Stimulated activated CD4-positive, alpha-beta T cell treated with anti-CD3 and anti-CD28 coated beads, Interleukin-2, amount 100 ng/mL, for 24 hours (primary cell): ENCODE measurements around the gene VSX2.

ENCODE experiments used
- DNase-seq, 2 donors: peaks; one replicate each; pipeline ENCODE4 v3.0.0-alpha.2; 2020

Gene VSX2

DNA sequence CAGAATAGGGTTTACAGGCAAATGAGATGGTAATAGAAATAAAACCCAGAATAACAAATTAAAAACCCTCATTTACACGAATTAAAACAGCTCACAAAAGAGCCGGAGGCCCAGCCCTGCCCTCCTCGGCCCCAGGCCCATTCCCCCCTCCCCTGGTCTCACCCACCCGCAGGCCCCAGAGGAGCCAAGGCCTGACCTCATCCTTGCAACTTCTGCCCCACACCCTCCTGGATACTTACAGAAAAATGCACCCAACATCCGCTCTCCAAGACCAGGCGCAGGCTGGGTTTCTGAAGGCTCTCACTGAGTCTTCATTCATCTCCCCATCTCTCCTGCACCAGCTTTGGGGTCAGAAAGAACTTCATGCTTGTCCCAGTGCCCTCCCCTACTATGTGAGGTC lies 16.2 kb upstream of the VSX2 start:
- DNase-seq = no peak

DNA sequence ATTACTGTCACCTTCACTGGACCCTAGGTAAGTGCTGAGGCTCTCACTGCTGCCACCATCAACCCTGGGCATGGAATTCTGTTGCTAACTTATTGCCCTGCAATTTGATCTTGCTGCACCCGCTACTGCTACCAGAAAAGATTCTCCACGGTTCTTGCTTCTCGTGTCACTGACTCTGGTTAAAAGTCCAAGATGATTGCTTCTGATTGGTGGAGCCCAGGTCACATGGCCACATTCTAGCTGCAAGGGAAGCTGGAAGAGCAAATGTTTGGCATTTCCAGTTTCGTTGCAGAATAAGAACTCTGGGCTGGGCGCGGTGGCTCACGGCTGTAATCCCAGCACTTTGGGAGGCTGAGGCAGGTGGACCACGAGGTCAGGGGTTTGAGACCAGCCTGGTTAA lies 7.5 kb upstream of the VSX2 start:
- DNase-seq = no peak

DNA sequence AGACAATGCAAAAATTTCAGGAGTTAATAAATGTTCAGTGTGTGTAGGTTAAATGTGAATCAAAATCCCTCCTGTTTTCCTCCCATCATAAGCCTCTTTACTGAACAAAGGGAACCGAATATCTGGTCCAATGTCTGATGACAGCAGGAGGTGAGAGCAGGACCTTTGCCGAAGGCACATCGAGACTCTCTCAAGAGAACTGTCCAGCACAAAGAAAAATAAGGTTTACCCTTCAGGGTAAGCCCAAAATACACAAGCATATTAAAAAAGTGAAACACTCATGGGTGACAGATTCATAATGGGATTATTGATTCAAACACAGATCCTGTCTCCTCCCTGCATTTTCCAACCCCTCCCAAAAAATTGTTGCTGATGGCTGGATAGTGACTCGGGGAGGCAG lies 4.2 kb upstream of the VSX2 start:
- DNase-seq = no peak

DNA sequence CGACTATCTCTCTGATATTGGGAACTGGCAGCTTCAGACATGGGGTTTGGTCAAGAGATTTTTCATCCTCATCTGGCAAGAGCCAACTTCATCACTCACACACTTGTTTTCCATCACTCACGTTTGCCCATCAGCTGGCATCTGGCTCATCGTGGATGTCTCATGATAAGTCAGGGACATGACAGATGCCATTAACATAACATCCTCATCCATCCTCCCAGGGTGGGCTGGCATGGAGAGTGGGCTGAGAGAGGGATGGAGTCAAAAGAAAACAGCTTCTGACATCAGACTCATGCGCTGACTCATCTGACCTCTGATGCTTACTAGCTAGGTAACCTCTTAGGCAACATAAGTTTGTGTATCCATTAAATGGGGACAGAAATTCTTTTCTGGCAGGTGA lies 1.8 kb upstream of the VSX2 start:
- DNase-seq = no peak

DNA sequence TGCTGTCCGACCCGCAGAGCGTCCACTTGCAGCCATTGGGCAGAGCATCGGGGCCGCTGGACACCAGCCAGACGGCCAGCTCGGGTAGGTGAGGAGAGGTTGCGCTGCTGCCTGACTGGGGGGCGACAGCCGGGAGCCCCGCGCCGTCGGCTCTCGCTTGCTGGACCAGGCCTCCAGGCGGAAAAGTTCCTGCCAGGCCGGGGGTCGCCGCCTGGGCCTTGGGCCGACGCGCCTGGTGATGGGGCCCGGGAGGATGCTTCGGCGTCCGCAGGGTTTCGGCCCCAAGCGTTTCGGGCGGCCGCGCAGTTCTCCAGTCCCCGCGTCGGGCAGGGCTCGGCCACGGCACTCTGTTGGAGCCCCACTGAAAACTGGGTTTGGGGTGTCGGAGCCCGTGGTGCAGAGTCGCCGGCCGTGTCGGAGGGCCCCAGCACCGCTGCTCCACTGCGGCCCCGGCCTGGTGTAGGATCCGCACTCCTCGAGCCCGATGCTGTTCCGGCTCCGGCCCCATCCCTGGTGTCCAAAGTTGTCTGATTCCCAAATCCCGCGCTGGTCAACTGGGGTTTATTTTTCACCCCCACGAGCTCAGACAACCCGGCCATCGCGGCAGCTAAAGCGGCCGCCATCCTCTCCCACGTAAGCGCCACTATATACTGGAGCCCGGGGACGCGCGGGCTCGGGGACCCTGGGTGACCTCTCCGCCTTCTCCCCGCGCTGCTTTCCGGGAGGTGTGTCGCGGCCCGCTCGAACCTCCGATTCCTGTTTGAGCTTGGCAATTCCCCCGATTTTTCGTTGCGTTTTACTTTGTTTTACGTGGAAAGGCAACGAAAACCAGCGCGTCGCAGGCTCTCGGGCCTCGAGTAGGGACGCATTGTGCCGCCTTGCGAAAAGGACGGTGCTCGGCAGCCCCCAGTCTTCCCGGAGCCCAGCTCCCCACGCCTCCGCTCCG lies 872 bp downstream of the VSX2 start:
- peak in 1 of 2 donors; percentile 16 for DNase-seq

DNA sequence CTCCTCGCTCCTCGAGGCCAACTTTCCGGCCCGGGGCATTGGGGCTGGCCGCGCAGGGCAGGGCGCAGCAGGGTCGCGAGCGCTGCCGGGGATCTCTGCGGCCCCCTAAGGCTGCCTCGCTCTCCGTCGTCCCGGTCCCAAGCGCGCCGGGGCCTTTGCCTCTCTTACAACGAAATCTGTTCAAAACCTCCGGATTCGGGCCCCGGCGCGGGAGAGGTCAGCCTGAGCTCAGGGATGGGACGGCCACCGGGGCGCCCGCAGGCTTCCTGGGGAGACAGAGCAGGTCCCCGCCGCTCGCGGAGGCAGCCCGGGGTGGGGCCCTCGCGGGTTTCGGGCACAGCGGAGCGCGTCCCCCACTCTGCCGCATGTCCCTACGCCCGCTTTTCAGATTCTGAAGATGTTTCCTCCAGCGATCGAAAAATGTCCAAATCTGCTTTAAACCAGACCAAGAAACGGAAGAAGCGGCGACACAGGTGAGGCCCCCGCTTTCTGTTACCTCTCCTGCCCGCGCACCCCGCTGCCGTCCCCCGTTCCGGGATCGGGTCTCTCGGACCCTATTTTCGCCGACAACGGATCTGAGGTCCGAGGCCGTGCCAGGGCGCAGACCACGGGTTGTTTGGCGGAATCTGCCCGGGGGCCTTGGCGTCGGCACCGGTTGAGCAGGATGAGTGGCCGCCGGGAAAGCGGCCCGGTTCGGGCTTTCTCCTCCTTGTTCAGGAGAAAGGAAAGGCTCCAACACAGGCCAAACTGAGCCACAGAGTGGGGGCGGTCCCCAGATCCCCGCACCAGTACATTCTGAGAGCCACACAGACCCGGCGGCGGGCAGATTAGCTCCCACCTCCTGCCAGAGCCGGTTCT lies 1.8 kb downstream of the VSX2 start:
- DNase-seq = peak in 1 of 2 donors; percentile 24

DNA sequence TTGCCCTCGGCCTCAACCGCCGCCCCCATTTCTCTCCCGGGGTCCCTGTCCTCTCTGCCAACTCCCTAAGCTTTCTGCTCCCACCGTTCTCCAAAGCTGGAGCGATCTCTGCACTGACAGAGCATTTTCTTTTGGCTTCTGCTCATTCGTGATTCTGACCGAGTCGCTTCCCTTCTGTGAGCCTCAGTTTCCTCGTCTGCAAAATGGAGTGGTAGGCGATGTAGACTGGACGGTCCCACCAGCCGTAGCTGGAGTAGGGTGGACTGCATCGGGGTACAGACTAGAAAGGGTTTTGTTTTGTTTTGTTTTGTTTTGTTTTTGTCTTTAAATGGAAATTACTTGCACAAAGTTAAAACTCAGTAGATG lies 2.4 kb downstream of the VSX2 start:
- no peak for DNase-seq

DNA sequence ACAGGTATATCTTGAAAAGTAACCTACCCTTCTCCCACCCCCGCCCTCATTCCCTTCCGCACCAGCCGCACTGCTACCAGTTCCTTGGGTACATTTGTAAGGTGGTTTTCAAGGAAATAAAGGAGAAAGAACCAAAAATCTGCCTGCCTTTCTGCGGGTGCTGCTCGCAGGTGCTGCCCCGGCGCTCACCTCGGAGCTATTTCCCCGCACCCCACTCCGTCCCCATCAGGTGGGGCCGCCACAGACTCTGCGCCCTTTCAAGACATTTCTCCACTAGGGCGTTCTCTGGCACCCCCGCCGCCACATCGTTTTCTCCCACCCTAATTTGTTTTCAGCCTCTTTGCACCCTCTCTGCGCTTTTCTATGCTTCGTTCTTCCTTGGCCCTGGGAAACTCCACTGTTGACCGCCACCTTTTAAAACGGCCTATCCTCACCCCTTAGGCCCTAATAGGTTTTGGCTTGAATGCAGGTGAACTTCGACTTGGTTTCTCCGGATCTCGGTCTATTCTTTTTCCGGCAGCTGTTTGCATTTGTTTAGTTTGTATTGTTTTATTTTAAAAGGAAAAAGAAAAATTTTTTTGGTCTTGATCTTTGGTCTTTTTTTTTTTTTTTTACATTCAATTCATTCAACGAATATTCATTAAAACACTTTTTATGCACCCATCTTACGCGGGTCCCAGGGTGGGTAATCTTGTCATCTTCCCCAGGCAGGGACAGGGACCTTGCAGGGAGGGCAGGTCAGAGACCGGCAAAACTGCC lies 3.0 kb downstream of the VSX2 start:
- DNase-seq = no peak

DNA sequence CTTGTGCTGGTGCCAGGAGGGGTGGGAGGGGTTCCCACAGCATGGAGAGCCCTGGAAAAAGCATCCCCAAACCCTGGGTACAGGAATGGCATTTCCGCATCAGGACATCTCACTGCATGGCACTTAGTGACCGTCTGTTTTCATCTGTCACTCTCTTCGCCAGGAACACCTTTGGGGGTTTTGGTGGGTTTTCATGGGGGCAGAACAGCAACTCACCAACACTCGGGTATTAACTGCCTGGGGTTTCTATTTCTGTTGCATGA lies 3.5 kb downstream of the VSX2 start:
- DNase-seq = no peak

DNA sequence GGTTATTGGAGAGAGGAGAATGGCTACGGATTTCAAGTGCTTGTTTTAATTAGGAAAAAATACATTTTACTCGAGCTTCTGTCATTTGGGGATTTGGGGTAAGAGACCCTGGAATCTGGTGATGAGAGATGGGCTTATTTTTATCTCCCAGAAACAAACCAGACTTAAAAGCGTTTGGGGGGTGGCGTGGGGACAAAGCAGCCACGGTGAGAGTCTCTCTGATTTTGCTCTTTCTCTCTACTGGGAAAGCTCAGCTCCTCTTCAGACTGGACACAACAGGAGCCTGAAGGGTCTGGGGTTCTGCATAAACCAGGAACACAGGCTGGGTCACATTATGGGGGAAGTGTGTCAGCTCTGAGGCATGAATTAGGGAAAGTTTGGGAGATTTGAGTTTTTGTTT lies 3.8 kb downstream of the VSX2 start:
- DNase-seq = no peak

DNA sequence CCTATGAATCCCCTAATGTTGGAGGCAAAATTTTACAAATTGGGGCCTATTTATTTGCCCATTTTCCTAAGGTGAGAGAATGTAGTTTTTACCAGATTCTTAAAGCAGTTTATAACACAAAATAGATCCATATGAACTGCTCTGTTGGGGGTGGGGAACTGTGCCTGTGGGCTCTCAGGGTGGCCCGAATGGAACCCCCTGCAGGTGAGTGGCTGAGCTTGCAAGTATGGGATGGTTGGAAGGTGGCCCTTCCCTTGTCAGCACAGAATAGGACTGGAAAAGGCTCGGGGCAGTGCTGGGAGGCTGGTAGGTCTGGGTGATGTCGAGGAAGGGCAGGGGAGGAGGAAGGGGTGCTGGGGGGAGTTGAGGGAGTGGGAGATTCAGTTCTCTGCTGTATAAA lies 4.9 kb downstream of the VSX2 start:
- no peak for DNase-seq

DNA sequence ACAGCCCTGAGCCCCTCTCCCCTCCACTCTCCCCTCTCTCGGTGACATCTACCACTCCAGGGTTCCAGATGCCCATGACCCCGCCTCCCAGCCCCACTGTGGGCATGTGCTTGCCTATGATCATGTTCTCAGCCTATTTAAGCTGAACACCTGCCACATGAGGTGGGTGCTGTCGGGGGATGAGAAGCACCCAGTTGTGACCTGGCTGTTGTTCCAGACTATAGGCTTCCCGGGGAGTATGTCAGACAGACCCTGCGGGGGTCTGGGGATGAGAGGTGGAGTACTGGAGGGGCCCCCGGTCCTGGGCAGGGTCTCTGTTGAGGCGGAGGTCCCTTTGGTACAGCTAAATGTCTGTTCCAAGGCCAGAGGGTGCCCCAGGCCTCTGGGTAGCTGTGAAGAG lies 6.0 kb downstream of the VSX2 start:
- no peak for DNase-seq

DNA sequence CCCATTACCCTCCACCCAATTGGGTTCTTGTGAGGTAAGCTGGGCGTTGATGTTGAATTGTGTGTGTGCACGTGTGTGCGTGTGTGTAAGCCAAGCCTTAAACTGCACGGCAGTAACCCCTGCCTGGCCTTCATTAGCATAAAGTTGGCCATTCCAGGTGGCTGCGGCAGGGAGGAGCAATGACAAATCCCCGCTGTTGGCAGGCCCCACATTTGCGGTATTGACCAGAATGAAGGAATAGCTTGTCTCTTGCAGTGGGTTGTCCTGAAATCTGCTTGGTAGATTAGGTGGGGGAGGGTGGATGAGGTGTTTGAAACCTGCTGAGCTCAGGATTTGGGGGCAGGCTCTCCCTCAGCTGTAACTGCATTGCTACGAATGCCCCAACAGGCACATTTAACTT lies 7.3 kb downstream of the VSX2 start:
- DNase-seq = no peak

DNA sequence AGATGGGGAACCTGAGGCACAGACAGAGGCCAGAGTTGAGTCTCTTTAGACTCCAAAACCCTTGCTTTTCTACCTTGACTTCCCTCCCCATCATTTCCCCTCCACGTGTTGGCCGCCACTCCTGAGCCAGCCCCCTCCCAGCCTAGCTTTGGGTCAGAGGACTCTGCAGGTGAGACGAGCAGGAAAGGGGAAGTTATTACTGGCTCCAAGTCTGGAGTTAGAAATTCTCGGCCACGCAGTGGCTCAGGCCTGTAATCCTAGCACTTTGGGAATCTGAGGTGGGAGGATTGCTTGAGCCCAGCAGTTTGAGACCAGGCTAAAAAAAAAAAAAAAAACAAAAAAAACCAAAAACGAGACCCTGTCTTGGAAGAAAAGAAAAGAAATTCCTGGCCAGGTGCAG lies 8.8 kb downstream of the VSX2 start:
- no peak for DNase-seq

DNA sequence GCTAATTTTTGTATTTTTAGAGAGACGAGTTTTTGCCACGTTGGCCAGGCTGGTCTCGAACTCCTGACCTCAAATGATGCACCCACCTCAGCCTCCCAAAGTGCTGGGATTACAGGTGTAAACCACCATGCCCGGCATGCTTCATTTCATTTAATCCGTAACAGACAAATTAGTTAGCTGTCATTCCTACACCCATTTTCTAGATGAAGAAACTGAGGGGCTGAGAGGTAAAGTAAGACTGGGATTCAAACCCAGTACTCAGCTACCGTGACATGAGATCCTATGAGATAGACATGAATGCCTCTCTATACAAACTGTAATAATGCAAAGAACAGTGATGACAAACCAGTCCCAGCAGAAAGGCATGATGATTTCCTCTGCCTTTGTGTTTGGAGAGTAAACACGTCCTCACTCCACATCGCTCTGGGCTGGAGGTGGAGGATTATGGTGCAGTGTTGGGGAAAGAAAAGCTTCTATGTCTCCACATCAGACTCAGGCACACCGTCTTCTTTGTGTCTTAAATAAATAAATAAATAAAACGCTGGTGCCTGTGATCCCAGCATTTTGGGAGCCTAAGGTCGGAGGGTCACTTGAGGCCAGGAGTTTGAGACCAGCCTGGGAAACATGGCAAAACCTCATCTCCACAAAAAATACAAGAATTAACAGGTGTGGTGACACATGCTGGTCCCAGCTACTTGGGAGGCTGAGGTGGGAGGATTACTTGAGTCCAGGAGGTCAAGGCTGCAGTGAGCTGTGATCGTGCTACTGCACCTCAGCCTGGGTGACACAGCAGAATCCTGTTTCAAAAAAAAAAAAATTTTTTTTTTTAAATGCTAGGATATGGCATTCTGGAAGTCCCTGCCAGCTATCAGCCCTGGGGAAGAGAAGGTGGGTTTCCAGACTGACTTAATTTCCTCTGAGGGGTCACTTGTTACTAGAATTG lies 10.5 kb downstream of the VSX2 start:
- DNase-seq = no peak

DNA sequence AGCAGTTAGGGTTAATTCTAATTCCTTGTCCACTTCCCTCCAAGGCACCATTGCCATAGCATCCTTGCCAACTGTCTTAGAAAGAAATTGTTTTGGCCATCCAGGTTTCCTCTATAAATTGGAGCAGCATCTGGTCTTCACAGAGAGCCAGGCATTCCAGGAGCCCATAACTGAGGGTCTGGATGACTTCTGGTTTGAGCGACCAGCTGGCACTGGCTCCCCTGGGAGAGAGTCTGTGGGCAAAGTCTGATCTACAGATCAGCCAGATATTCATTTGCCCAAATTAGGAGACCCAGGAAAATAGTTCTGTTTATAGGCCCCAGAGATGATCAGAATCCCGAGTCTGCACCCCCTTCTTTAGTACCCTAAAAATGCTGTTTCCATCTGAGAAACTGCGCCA lies 16.0 kb downstream of the VSX2 start:
- no peak for DNase-seq

DNA sequence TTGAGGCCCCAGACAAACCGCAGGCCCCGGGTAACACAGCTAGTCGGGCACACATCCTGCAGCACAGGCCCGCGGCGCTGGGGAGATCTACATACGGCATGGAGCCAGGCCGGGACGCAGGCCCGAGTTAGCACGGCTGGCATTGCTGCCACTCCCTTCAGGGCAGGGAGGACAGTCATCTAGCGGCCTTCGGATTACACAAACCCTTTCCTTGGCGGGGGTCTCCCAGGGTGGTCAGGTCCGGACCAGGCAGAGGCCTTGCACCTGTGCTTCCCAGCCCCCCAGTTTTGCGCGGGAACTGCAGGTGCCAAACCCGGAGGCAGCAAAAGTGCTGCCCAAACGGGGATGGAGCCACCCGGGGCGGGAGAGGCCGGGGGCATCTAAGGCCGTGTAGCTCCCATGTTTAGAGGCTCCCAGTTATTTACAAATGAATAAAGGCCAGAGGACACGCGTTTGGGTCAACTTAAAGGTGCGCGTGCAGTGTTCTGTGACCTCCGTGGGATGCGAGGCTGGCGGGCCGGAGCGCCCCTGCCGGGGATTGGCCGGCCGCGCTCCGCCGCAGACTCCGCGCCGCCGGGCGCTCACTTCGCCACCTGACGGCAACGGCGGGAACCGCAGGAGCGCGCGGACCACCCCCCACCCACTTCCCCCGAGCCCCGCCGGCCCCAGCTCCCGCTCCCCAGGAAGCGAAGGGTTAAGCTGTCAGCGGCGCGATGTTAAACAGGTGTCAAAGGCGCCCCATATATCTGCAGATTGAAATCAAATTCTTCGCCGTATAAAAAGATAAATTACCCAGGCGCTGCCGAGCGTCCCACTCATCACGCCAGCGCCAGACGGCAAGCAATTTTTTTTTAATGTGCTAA lies 18.1 kb downstream of the VSX2 start:
- DNase-seq = peak; percentile 71 to 73

DNA sequence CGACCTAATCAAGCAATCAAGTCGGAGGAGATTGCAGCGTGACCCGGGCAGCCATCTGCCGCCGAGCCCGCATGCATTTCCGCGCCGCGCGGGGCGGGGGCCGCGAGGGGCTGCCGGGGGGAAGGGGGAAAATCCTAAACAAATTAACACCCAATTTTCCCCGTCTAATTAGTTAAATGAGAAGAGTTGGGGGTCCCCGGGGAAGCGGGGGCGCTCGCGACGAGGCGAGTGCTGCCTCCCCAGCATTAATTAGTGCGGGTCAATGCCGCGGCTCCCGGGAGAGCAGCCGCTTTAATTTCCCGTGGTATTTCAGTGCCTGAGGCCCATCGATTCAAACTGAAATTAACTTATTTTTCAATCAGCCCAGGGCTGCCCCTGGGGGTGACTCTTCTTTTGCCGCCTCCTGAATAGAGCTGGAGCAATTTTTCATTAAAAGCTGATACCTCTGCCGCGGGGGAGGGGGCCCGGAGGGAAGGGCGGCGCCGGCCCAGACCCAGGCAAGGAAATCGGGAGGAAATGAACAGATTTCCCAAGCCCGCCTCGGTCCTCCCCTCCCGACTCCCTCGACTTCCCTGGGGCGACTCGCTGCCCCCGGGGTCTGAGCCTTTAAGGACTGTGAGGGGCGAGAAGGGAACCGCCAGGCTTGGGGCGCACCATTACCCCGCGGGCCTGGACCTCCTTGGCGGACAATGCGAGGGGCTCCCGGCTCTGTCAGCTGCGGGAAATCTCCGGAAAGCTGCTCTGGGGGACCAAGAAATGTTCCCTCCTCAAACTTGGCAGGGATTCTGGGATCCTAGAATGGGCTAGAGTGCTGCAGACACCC lies 18.9 kb downstream of the VSX2 start:
- DNase-seq = peak in 1 of 2 donors; percentile 24

DNA sequence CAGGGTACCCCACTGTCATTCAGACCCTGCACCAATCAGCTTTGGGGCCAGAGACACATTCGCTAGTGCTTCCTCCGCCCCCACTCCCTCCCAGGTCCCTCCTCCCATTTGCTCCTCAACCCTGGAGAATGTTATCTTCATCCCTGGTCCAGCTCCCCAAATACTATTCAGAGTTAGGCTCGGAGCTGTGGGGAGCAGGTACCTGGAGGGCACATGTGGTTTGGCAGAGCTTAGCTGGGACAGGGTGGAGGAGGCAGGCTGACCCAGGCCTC lies 19.5 kb downstream of the VSX2 start:
- no peak for DNase-seq

DNA sequence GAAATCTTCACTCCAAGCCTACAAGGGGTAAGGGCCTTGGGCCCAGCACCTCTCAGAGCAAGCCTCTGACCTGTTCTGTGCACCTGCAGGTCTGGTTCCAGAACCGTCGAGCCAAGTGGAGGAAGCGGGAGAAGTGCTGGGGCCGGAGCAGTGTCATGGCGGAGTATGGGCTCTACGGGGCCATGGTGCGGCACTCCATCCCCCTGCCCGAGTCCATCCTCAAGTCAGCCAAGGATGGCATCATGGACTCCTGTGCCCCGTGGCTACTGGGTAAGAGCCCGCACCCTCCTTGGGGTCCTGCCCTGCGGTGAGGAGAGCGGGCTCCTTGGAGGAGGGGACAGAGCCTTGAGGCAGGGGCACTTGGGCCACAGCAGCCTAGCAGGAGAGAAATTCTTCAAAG lies 20.3 kb downstream of the VSX2 start:
- DNase-seq = no peak
